Adrenal gland (tissue), 5 donors: ENCODE results near the gene TUBB4B.

Experiments used
- POLR2A ChIP-seq, 2 donors: fragments of 450-650 bp; IDR thresholded peaks; one replicate each; pipeline ENCODE4 v1.6.1; 2017; ENCODE audit warnings: antibody characterized with exemption in 2 of 2, mild to moderate bottlenecking in 2 of 2, moderate library complexity in 1 of 2
- TF ChIP-seq, protein P1 (sequence below), 6 experiments: fragments of 450-650 bp in 4 of 6; fragments of 200-600 bp in 2 of 6; sonication (generic) in 1 of 6; IDR thresholded peaks; 1 replicate in 5 of 6; 2 replicates in 1 of 6; pipeline versions ENCODE4 v1.5.1 to v1.8.0; 2016 to 2021; ENCODE audit warnings: antibody characterized with exemption in 6 of 6, mild to moderate bottlenecking in 2 of 6, moderate library complexity in 1 of 6
- donor health status: DM: no; HTN: no; CAD: no.

DNA sequence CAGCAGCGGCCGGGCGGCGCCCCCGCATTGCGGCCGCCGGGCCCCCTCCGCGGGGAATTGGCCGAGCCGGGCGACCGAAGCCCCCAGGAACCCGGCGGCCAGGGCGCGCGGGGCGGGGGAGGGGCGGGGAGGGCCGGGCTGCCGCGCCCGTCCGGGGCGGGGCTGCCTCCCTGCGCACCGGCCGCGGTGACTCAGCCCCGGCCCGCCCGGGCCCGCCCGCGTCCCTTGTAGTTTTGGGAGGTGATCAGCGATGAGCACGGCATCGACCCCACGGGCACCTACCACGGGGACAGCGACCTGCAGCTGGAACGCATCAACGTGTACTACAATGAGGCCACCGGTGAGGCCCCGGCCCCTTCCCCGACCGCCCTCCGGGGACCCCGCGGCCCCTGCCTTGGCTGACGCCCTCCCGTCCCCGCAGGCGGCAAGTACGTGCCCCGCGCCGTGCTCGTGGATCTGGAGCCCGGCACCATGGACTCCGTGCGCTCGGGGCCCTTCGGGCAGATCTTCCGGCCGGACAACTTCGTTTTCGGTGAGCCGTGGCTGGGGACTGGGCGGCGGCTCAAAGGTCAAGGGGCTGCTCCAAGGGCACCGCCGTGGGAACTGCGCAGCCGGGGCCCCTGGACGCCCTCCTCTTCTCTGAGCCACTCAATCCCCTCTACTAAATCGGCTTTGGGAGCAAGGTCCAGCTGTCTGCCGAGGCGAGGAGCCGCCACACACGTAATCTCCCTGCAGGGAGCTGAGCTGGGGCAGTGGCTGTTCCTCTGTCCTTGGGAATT lies 592 bp downstream of the TUBB4B start:
- TF ChIP-seq POLR2A (IDR thresholded peaks at IDR 0.05), result no peak
- TF ChIP-seq, protein P1, sequence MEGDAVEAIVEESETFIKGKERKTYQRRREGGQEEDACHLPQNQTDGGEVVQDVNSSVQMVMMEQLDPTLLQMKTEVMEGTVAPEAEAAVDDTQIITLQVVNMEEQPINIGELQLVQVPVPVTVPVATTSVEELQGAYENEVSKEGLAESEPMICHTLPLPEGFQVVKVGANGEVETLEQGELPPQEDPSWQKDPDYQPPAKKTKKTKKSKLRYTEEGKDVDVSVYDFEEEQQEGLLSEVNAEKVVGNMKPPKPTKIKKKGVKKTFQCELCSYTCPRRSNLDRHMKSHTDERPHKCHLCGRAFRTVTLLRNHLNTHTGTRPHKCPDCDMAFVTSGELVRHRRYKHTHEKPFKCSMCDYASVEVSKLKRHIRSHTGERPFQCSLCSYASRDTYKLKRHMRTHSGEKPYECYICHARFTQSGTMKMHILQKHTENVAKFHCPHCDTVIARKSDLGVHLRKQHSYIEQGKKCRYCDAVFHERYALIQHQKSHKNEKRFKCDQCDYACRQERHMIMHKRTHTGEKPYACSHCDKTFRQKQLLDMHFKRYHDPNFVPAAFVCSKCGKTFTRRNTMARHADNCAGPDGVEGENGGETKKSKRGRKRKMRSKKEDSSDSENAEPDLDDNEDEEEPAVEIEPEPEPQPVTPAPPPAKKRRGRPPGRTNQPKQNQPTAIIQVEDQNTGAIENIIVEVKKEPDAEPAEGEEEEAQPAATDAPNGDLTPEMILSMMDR (IDR thresholded peaks at IDR 0.05), result no peak
